ENCODE results near the gene LRRC15.

DNA sequence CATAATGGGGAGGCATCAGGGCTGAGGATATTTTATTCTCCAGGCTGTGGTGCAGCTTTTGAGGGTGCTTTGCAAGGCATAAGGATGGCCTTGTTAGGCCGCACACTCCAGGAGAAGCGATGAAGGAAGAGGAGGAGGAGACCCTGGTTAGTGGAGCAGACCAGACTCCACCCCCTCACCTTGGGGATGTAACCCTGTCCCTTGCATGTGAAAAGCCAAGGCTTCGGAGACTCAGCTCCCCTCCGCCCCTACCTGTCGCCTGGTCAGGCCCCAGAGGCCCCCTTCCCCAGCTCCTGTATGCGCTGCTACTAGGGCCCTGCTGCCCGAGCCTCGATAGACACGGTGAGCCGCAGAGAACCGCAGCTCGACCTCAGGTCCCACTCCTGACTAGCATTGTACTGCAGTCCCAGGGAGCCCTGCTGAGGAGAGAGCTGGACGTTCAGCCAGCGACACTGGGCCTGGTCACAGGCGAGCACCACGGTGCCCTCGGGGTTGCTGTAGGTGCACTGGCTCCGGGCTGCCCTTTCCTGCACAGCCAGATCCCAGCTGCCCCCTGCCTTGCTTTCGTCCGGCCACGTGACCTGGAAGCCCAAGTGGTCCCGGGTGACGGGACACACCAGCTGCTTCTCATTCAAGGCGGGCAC, 28.7 kb downstream of the LRRC15 start:
- TF ChIP-seq, protein P1, sequence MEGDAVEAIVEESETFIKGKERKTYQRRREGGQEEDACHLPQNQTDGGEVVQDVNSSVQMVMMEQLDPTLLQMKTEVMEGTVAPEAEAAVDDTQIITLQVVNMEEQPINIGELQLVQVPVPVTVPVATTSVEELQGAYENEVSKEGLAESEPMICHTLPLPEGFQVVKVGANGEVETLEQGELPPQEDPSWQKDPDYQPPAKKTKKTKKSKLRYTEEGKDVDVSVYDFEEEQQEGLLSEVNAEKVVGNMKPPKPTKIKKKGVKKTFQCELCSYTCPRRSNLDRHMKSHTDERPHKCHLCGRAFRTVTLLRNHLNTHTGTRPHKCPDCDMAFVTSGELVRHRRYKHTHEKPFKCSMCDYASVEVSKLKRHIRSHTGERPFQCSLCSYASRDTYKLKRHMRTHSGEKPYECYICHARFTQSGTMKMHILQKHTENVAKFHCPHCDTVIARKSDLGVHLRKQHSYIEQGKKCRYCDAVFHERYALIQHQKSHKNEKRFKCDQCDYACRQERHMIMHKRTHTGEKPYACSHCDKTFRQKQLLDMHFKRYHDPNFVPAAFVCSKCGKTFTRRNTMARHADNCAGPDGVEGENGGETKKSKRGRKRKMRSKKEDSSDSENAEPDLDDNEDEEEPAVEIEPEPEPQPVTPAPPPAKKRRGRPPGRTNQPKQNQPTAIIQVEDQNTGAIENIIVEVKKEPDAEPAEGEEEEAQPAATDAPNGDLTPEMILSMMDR (IDR thresholded peaks at IDR 0.05): no peak
- no peak for TF ChIP-seq POLR2A (IDR thresholded peaks at IDR 0.05; ENCODE audit: low read depth)
